PC-9 (cell line): ENCODE results near the gene RPL36A. TPM values are rescaled to one million over a fixed set of nuclear protein-coding genes. Genes with fewer than 3 reads are reported as not detected.
A peak's percentile ranks its signal among the peaks of the same experiment; 100 is the strongest.

ENCODE experiments used
- BruUV-seq: library from RNA; stranded (reverse); fragments of 400-500 nt; replicated peaks from 2 replicates; lab custom pipeline; 2021; lab: Mats Ljungman, UMichigan
- CTCF ChIA-PET: fragments of 300-600 bp; sonication (Branson Sonifier 250); formaldehyde crosslinking; loops from one replicate; lab custom pipeline; 2022; ENCODE audit warnings: antibody characterized with exemption; lab: Charles Lee
- POLR2A ChIA-PET: fragments of 300-600 bp; sonication (Branson Sonifier 250); formaldehyde crosslinking; loops from one replicate; lab custom pipeline; 2022; ENCODE audit warnings: antibody characterized with exemption; ENCODE audit not compliant: unreplicated experiment; lab: Charles Lee
- DNase-seq, 2 experiments: peaks; one replicate each; pipeline versions ENCODE4 v3.0.0 to v3.0.0-alpha.2; 2015 to 2022; ENCODE audit warnings: mixed read lengths in 1 of 2
- H2AFZ ChIP-seq: fragments of 200-600 bp; sonication (generic); 2 replicates; pipeline ENCODE4 v1.8.1; 2017; ENCODE audit warnings: antibody characterized with exemption
- H3F3A ChIP-seq: fragments of 200-600 bp; sonication (generic); 2 replicates; pipeline ENCODE4 v1.8.1; 2017; ENCODE audit warnings: antibody characterized with exemption, mild to moderate bottlenecking, low read depth; ENCODE audit not compliant: insufficient read depth
- H3K27ac ChIP-seq: fragments of 200-600 bp; sonication (generic); 2 replicates; pipeline ENCODE4 v1.6.1; 2016; ENCODE audit warnings: mixed run types
- H3K27me3 ChIP-seq: fragments of 200-600 bp; sonication (generic); 2 replicates; pipeline ENCODE4 v1.6.1; 2016; ENCODE audit warnings: low read depth, mixed run types; ENCODE audit not compliant: insufficient read depth
- H3K36me3 ChIP-seq: fragments of 200-600 bp; sonication (generic); 2 replicates; pipeline ENCODE4 v1.6.1; 2016; ENCODE audit warnings: low read depth, mixed run types
- H3K4me1 ChIP-seq: fragments of 200-600 bp; sonication (generic); replicated peaks from 2 replicates; pipeline ENCODE4 v1.6.1; 2016; ENCODE audit warnings: mixed run types; ENCODE audit not compliant: insufficient read depth
- H3K4me2 ChIP-seq: fragments of 200-600 bp; sonication (generic); 2 replicates; pipeline ENCODE4 v1.6.1; 2017; ENCODE audit warnings: mixed run types
- H3K4me3 ChIP-seq: fragments of 200-600 bp; sonication (generic); 2 replicates; pipeline ENCODE4 v1.6.1; 2016; ENCODE audit warnings: mixed run types
- H3K79me2 ChIP-seq: fragments of 200-600 bp; sonication (generic); 2 replicates; pipeline ENCODE4 v1.6.1; 2017; ENCODE audit warnings: low read depth, mixed run types
- H3K9me2 ChIP-seq: fragments of 200-600 bp; sonication (generic); 2 replicates; pipeline ENCODE4 v1.8.1; 2017; ENCODE audit warnings: mild to moderate bottlenecking; ENCODE audit not compliant: insufficient read depth
- H3K9me3 ChIP-seq: fragments of 200-600 bp; sonication (generic); 2 replicates; pipeline ENCODE4 v1.8.1; 2016; ENCODE audit warnings: low read depth; ENCODE audit not compliant: insufficient read depth
- H4K20me1 ChIP-seq: fragments of 200-600 bp; sonication (generic); 2 replicates; pipeline ENCODE4 v1.8.1; 2017; ENCODE audit not compliant: insufficient read depth
- CTCF ChIP-seq: fragments of 200-600 bp; sonication (generic); conservative IDR thresholded peaks from 2 replicates; pipeline ENCODE4 v1.6.1; 2017; ENCODE audit warnings: mixed run types, antibody characterized with exemption, mild to moderate bottlenecking, moderate library complexity
- EZH2 ChIP-seq: fragments of 200-600 bp; sonication (generic); IDR thresholded peaks from 2 replicates; pipeline ENCODE4 v1.8.0; 2017; ENCODE audit warnings: antibody characterized with exemption, low read depth
- intact Hi-C: fragments of 100-400 bp; cut with micrococcal nuclease; formaldehyde crosslinking; loops from one replicate; pipeline ENCODE4 v1.10.0; 2022; ENCODE audit not compliant: unreplicated experiment
- total RNA-seq: library from RNA; stranded (reverse); gene quantifications from 2 replicates; pipeline ENCODE4 v1.2.3, GENCODE V29; 2021

The RPL36A gene
- total RNA-seq, 1 experiment from 2014 or later: 299 TPM

- no peak for DNase-seq
- peaks cover 3% of the 10 kb centered on the region for H3K36me3 ChIP-seq
- peaks cover 3% of the 10 kb centered on the region; the same call in 1 of the 2 replicates for H3F3A ChIP-seq
- H3K9me3 ChIP-seq: no peaks in the 10 kb centered on the region
- no peaks in the 10 kb centered on the region for H3K9me2 ChIP-seq
- intact Hi-C loops: no loop called here
- no peak overlapping the region for H3K4me3 ChIP-seq
- ChIA-PET POLR2A (no interaction called here), CTCF (no interaction called here)
- H3K79me2 ChIP-seq: peaks cover 7% of the 10 kb centered on the region
- no peak overlapping the region for H2AFZ ChIP-seq
- TF ChIP-seq CTCF (no peak), EZH2 (no peak)
- no peaks in the 10 kb centered on the region for H3K27me3 ChIP-seq
- no peaks in the 10 kb centered on the region for H4K20me1 ChIP-seq
- H3K4me1 ChIP-seq: peaks cover 4% of the 10 kb centered on the region
- no TSS peak for BruUV-seq
- no peak overlapping the region for H3K27ac ChIP-seq
- H3K4me2 ChIP-seq: no peak overlapping the region
These were observed 4.3 kb upstream of the RPL36A start for GRCh38 chrX:101386542-101386885.

GRCh38 chrX:101388604-101389003 is 2.2 kb upstream of the RPL36A start:
- CTCF ChIA-PET: no interaction called here
- Histone ChIP-seq H2AFZ (no peak overlapping the region), H3K79me2 (peaks cover 28% of the 10 kb centered on the region), H3K4me3 (no peak overlapping the region), H3K27ac (no peak overlapping the region), H3K9me3 (no peaks in the 10 kb centered on the region), H3K36me3 (peaks cover 21% of the 10 kb centered on the region), H3K9me2 (no peaks in the 10 kb centered on the region), H3F3A (peaks cover 24% of the 10 kb centered on the region), H3K4me1 (peaks cover 20% of the 10 kb centered on the region), H3K4me2 (no peak overlapping the region), H3K27me3 (no peaks in the 10 kb centered on the region), H4K20me1 (peaks cover 2% of the 10 kb centered on the region; the same call in 1 of the 2 replicates)
- TF ChIP-seq CTCF (no peak), EZH2 (no peak)
- intact Hi-C loops: no loop called here
- no peak for DNase-seq
- POLR2A ChIA-PET: no interaction called here
- BruUV-seq: no TSS peak

GRCh38 chrX:101391831-101392230 is 1.0 kb downstream of the RPL36A start:
- Histone ChIP-seq H3F3A (peaks cover 53% of the 10 kb centered on the region), H3K4me1 (peaks cover 21% of the 10 kb centered on the region), H3K4me3 (peak overlapping the region; percentile 91), H3K79me2 (peaks cover 30% of the 10 kb centered on the region), H3K4me2 (peak overlapping the region; percentile 98), H3K27me3 (no peaks in the 10 kb centered on the region), H4K20me1 (peaks cover 14% of the 10 kb centered on the region; the same call in 1 of the 2 replicates), H3K27ac (peak overlapping the region; percentile 84), H3K9me3 (no peaks in the 10 kb centered on the region), H2AFZ (no peak overlapping the region), H3K9me2 (no peaks in the 10 kb centered on the region), H3K36me3 (peaks cover 25% of the 10 kb centered on the region)
- no peak for TF ChIP-seq EZH2
- no peak for TF ChIP-seq CTCF
- ChIA-PET POLR2A (no interaction called here), CTCF (no interaction called here)
- intact Hi-C loops: loop anchor here (2.0 to 5.0 kb wide), 2 partner anchors 45 to 571 kb away; partner anchors contain the start of genes CSTF2 and TIMM8A
- no TSS peak for BruUV-seq
- no peak for DNase-seq
